ENCODE data around the gene CAVIN2. TPM values are rescaled to one million over a fixed set of nuclear protein-coding genes. Genes with fewer than 3 reads are reported as not detected.

The CAVIN2 gene
- total and polyA plus RNA-seq, 2 donors (not counting 3 experiments of a cell fraction or from before 2014, with no cell fraction given) = 202 to 260 TPM

DNA sequence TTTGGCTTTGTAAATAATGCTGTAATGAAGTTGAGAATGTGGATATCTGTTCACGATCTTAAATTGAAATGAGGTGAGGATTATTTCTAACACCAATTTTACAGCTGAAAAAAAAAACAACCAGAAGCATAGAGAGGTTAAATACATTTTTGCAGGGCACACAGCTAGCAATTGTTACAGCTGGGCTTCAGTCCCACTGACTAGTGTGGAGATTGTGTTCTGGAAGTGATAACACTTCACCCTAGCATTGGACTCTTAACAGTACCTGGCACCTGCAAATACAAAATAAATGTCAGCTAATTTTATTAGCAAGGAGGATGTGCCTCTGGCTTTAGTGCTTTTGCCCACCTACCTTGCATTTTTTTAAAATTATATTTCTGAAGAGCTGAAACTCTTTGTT, 28.8 kb downstream of the CAVIN2 start:
- CTCF ChIA-PET = interaction anchor here (0.9 to 12.1 kb wide), 8 partner anchors 8 to 375 kb away, joined by 3 to 532 read pairs (median 3); partner anchors contain the start of gene CAVIN2
- DNase-seq (ENCODE audit: low read depth, low spot score) (no peak), FAIRE-seq (no peak)
- no peak overlapping the region for H3K27ac ChIP-seq (ENCODE audit: insufficient read depth, low read depth, low read length)
- no peaks in the 10 kb centered on the region for H3K36me3 ChIP-seq (ENCODE audit: control insufficient read depth in 2 of 2, extremely low read depth in 1 of 2, insufficient read depth in 2 of 2, low read length in 2 of 2)
- H3K9ac ChIP-seq (replicated peaks; ENCODE audit: extremely low read depth, insufficient read depth, low read length) = no peak overlapping the region
- BruUV-seq (replicated peaks) = no TSS peak
- H4K20me1 ChIP-seq (replicated peaks; ENCODE audit: control insufficient read depth, extremely low read depth, insufficient read depth, low read length) = no peaks in the 10 kb centered on the region
- intact Hi-C loops (cut with micrococcal nuclease) (no loop called here), dilution Hi-C loops (cut with MboI; ENCODE audit: extremely low pct_ligation_motif_present, low sequenced_read_pairs) (no loop called here)
- TF ChIP-seq POLR2A (IDR thresholded peaks at IDR 0.05; ENCODE audit: low read depth, low read length) (no peak), MYC (IDR thresholded peaks at IDR 0.05; ENCODE audit: low read depth, low read length) (no peak), POLR2AphosphoS5 (IDR thresholded peaks at IDR 0.05; ENCODE audit: insufficient read depth, low read depth, low read length) (no peak), EZH2 (IDR thresholded peaks at IDR 0.05; ENCODE audit: borderline replicate concordance, low read depth, low read length, severe bottlenecking) (no peak), JUN (IDR thresholded peaks at IDR 0.05; ENCODE audit: borderline replicate concordance, insufficient read depth, insufficient read length, low read depth) (no peak), FOS (IDR thresholded peaks at IDR 0.05; ENCODE audit: borderline replicate concordance, insufficient read depth, low read length) (no peak), GATA2 (IDR thresholded peaks at IDR 0.05; ENCODE audit: insufficient read depth, insufficient read length, low read depth, low read length) (no peak)
- TF ChIP-seq, protein P1, sequence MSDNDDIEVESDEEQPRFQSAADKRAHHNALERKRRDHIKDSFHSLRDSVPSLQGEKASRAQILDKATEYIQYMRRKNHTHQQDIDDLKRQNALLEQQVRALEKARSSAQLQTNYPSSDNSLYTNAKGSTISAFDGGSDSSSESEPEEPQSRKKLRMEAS (IDR thresholded peaks at IDR 0.05; ENCODE audit: insufficient read depth, insufficient read length) = no peak
- TF ChIP-seq, protein P2, sequence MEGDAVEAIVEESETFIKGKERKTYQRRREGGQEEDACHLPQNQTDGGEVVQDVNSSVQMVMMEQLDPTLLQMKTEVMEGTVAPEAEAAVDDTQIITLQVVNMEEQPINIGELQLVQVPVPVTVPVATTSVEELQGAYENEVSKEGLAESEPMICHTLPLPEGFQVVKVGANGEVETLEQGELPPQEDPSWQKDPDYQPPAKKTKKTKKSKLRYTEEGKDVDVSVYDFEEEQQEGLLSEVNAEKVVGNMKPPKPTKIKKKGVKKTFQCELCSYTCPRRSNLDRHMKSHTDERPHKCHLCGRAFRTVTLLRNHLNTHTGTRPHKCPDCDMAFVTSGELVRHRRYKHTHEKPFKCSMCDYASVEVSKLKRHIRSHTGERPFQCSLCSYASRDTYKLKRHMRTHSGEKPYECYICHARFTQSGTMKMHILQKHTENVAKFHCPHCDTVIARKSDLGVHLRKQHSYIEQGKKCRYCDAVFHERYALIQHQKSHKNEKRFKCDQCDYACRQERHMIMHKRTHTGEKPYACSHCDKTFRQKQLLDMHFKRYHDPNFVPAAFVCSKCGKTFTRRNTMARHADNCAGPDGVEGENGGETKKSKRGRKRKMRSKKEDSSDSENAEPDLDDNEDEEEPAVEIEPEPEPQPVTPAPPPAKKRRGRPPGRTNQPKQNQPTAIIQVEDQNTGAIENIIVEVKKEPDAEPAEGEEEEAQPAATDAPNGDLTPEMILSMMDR (IDR thresholded peaks at IDR 0.05; ENCODE audit: extremely low read depth in 1 of 2, insufficient read depth in 1 of 2, low read depth in 1 of 2, low read length in 2 of 2) = no peak
- no peaks in the 10 kb centered on the region for H3K4me1 ChIP-seq (ENCODE audit: control insufficient read depth, extremely low read depth, insufficient read depth, low read length)
- H3K9me3 ChIP-seq (replicated peaks; ENCODE audit: control insufficient read depth, insufficient read depth, low read length) = no peaks in the 10 kb centered on the region
- H3K27me3 ChIP-seq (ENCODE audit: control insufficient read depth in 2 of 2, insufficient read depth in 2 of 2, low read length in 2 of 2) = no peaks in the 10 kb centered on the region
- H3K79me2 ChIP-seq (ENCODE audit: control insufficient read depth, insufficient read depth, low read length) = no peaks in the 10 kb centered on the region
- POLR2A ChIA-PET = no interaction called here
- H3K9me1 ChIP-seq (replicated peaks; ENCODE audit: control insufficient read depth, extremely low read depth, insufficient read depth, low read length) = no peaks in the 10 kb centered on the region
- H3K4me3 ChIP-seq (replicated peaks in 1 of 3; ENCODE audit: insufficient read depth in 1 of 3, low read depth in 1 of 3, low read length in 3 of 3) = no peak overlapping the region
- no peak overlapping the region for H2AFZ ChIP-seq (ENCODE audit: low read depth, low read length)
- no peak overlapping the region for H3K4me2 ChIP-seq (ENCODE audit: insufficient read depth, low read length)
